Activated CD4-positive, alpha-beta memory T cell treated with anti-CD3 and anti-CD28 coated beads for 36 hours (primary cell): ENCODE results near the gene RNF151. TPM values are rescaled to one million over a fixed set of nuclear protein-coding genes. Genes with fewer than 3 reads are reported as not detected.
"Not testable (repeated sequence)": the region's sequence is repeated elsewhere in the genome, so short reads cannot be mapped to it uniquely, and the experiment has no call there.

ENCODE experiments used
- CTCF ChIA-PET: fragments of 350-600 bp; sonication (Branson Sonifier 250); formaldehyde crosslinking; loops from one replicate; lab custom pipeline; 2021; ENCODE audit warnings: antibody characterized with exemption, inconsistent platforms; lab: Charles Lee
- POLR2A ChIA-PET: fragments of 350-600 bp; sonication (Branson Sonifier 250); formaldehyde crosslinking; loops from one replicate; lab custom pipeline; 2021; ENCODE audit warnings: antibody characterized with exemption; lab: Charles Lee
- DNase-seq: peaks from one replicate; pipeline ENCODE4 v3.0.0-alpha.2; 2020
- H3K27ac Mint-ChIP-seq: one replicate; pipeline ENCODE4 v1.8.0; 2021; ENCODE audit warnings: mixed read lengths
- H3K27me3 Mint-ChIP-seq: one replicate; pipeline ENCODE4 v1.8.0; 2021; ENCODE audit warnings: mixed read lengths
- H3K36me3 Mint-ChIP-seq: one replicate; pipeline ENCODE4 v1.8.0; 2021; ENCODE audit warnings: mixed read lengths
- H3K4me1 Mint-ChIP-seq: one replicate; pipeline ENCODE4 v1.8.0; 2021; ENCODE audit warnings: low read depth, mixed read lengths
- H3K4me3 Mint-ChIP-seq: one replicate; pipeline ENCODE4 v1.8.0; 2021; ENCODE audit warnings: mild to moderate bottlenecking, mixed read lengths
- H3K9me3 Mint-ChIP-seq: one replicate; pipeline ENCODE4 v1.8.0; 2021; ENCODE audit warnings: mixed read lengths
- intact Hi-C: fragments of 100-400 bp; cut with micrococcal nuclease; formaldehyde crosslinking; loops from one replicate; pipeline ENCODE4 v1.15.1; 2023
- total RNA-seq, 2 experiments: library from RNA; stranded (reverse); gene quantifications; one replicate each; pipeline ENCODE4 v1.2.3, GENCODE V29; 2021

RNF151 gene
- total RNA-seq, 2 experiments from 2014 or later = not detected

- Mint-ChIP-seq H3K36me3 (peaks cover 47% of the 10 kb centered on the region), H3K4me3 (peak overlapping the region; percentile 92), H3K27ac (peak overlapping the region; percentile 86), H3K4me1 (peaks cover 46% of the 10 kb centered on the region)
- CTCF ChIA-PET, H3K9me3 Mint-ChIP-seq, H3K27me3 Mint-ChIP-seq, DNase-seq: not testable (repeated sequence)
- intact Hi-C loops = loop anchor here (2.0 to 5.0 kb wide), 3 partner anchors 50 to 466 kb away; partner anchors contain the start of genes CCNF, CRAMP1 and IFT140
- POLR2A ChIA-PET = interaction anchor here (0.9 to 3.3 kb wide), 6 partner anchors 9 to 193 kb away, joined by 3 to 22 read pairs (median 10); partner anchors contain the start of genes GFER, MSRB1, TBL3 and TRAF7
These were observed 4.2 kb upstream of the RNF151 start for GRCh38 chr16:1962161-1963153.

DNA sequence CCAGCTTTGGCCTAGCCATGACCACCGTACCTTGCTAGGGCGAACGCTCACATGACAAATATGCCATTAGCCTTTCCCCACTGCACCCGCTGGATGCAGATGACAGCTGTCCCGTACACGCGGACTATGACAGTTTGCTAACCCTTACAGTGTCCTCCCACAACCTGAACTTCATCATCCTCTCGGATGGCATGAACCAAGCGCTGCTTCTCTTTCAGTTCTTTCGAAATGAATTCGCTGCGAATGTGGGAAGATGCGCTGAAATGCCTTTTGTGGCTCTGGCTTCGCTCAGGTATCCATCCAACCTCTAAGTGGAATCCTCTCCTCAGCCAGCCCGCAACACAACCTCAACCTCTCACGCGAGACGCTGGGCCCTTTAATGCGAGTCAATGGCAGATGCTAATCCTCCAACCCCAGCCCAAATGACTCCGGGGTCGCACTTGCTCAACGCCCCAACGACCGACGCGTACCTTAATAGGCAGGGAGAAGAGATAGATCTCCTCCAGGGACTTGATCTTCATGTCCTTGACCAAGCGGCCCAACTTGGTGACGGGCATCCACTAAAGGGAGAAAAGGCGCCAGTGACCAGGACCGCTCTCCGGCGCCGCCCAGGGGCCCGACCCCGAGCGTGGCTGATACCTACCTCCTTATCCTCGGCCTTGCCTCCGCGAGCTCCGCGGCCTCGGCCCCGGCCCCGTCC lies 2.7 kb upstream of the RNF151 start:
- peak overlapping the region; percentile 86 for H3K27ac Mint-ChIP-seq
- peak overlapping the region; percentile 92 for H3K4me3 Mint-ChIP-seq
- no peaks in the 10 kb centered on the region for H3K27me3 Mint-ChIP-seq
- peaks cover 44% of the 10 kb centered on the region for H3K4me1 Mint-ChIP-seq
- intact Hi-C loops = loop anchor here (1.0 to 5.0 kb wide), 5 partner anchors 21 to 465 kb away; partner anchors contain the start of genes CCNF, CRAMP1, IFT140 and MSRB1
- CTCF ChIA-PET = interaction anchor here (0.6 to 1.0 kb wide), 4 partner anchors 20 to 557 kb away, joined by 3 read pairs; partner anchors contain the start of genes GFER and MSRB1
- POLR2A ChIA-PET = interaction anchor here (0.7 to 3.3 kb wide), 20 partner anchors 8 to 258 kb away, joined by 3 to 25 read pairs (median 5); partner anchors contain the start of genes EME2, GFER, MAPK8IP3 and MRPS34
- no peaks in the 10 kb centered on the region for H3K9me3 Mint-ChIP-seq
- peaks cover 47% of the 10 kb centered on the region for H3K36me3 Mint-ChIP-seq
- DNase-seq = peak; percentile 54

- H3K4me3 Mint-ChIP-seq = peak within 1 kb of the TSS; percentile 92
- intact Hi-C loops = loop anchor here (1.0 to 5.0 kb wide), 4 partner anchors 21 to 352 kb away; partner anchors contain the start of genes CRAMP1, IFT140 and MSRB1
- H3K4me1 Mint-ChIP-seq = peaks cover 41% of the 10 kb centered on the region
- ChIA-PET POLR2A (interaction anchor here (0.6 to 3.3 kb wide), 27 partner anchors 9 to 555 kb away, joined by 3 to 25 read pairs (median 4); partner anchors contain the start of genes AMDHD2, EME2, FAHD1 and GFER), CTCF (interaction anchor here (0.6 to 1.0 kb wide), 6 partner anchors 19 to 557 kb away, joined by 3 to 4 read pairs (median 3); partner anchors contain the start of genes GFER, MSRB1, NUBP2 and SPSB3)
- H3K9me3 Mint-ChIP-seq = no peaks in the 10 kb centered on the region
- H3K36me3 Mint-ChIP-seq = peaks cover 47% of the 10 kb centered on the region
- H3K27me3 Mint-ChIP-seq = no peaks in the 10 kb centered on the region
- peak; percentile 99 for DNase-seq
- peak within 1 kb of the TSS; percentile 96 for H3K27ac Mint-ChIP-seq
These were observed 1.9 kb upstream of the RNF151 start, which contains the start of gene RPS2 for GRCh38 chr16:1964506-1965395. Gene RPS2, minus strand, starts transcription at chr16:1964826. Its CDS starts 201 bp downstream, at chr16:1964625.

GRCh38 chr16:1965396-1966001 lies 1.2 kb upstream of the RNF151 start:
- peak; percentile 35 for DNase-seq
- Mint-ChIP-seq H3K4me3 (peak overlapping the region; percentile 92), H3K36me3 (peaks cover 46% of the 10 kb centered on the region), H3K4me1 (peaks cover 37% of the 10 kb centered on the region), H3K27me3 (no peaks in the 10 kb centered on the region), H3K9me3 (no peaks in the 10 kb centered on the region), H3K27ac (peak overlapping the region; percentile 96)
- ChIA-PET CTCF (interaction anchor here (0.9 to 1.4 kb wide), 2 partner anchors 38 to 183 kb away, joined by 4 to 6 read pairs; partner anchors contain the start of genes NUBP2 and SPSB3), POLR2A (interaction anchor here (0.6 to 3.3 kb wide), 21 partner anchors 8 to 555 kb away, joined by 3 to 25 read pairs (median 5); partner anchors contain the start of genes AMDHD2, EME2, GFER and MAPK8IP3)
- intact Hi-C loops = loop anchor here (2.0 kb wide), 1 partner anchor 27 kb away; no protein-coding TSS in a partner anchor

DNA sequence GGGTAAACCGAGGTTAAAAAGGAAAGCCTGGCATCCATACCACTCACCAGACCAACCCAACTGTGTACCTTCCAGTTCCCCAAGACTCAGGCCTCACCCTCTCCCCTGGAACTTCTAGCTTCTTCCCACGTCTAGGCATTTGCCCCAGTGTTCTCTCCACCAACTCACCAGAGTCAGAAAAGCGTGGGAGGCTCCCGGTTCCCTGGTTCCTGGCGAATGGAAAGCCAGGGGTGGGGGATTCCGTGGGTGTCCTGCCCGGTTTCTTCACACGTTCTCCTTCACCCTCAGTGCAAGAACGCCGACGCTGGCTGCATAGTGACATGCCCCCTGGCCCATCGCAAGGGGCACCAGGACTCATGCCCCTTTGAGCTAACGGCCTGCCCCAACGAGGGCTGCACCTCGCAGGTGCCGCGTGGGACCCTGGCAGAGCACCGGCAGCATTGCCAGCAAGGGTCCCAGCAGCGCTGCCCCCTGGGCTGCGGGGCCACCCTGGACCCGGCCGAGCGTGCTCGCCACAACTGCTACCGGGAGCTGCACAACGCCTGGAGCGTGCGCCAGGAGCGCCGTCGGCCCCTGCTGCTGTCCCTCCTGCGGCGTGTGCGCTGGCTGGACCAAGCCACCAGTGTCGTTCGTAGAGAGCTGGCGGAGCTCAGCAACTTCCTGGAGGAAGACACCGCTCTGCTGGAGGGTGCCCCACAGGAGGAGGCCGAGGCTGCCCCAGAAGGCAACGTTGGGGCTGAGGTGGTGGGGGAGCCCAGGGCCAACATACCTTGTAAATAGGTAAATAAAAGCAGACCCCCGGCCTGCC lies 1.7 kb downstream of the RNF151 start:
- intact Hi-C loops = no loop called here

GRCh38 chr16:1971796-1972489 lies 5.3 kb downstream of the RNF151 start, which contains the start of gene TBL3:
Gene TBL3, plus strand, starts transcription at chr16:1972053. Its CDS starts 112 bp downstream, at chr16:1972165.
- POLR2A ChIA-PET = interaction anchor here (0.9 to 2.5 kb wide), 10 partner anchors 9 to 189 kb away, joined by 3 to 15 read pairs (median 8); partner anchors contain the start of genes MSRB1, NDUFB10, NOXO1 and NTHL1
- no peaks in the 10 kb centered on the region for H3K9me3 Mint-ChIP-seq
- peaks cover 20% of the 10 kb centered on the region for H3K4me1 Mint-ChIP-seq
- H3K27me3 Mint-ChIP-seq = no peaks in the 10 kb centered on the region
- peak; percentile 98 for DNase-seq
- peaks cover 30% of the 10 kb centered on the region for H3K36me3 Mint-ChIP-seq
- H3K27ac Mint-ChIP-seq = peak within 1 kb of the TSS; percentile 100
- peak within 1 kb of the TSS; percentile 100 for H3K4me3 Mint-ChIP-seq
- intact Hi-C loops = no loop called here
- CTCF ChIA-PET = interaction anchor here (0.6 to 1.4 kb wide), 3 partner anchors 32 to 607 kb away, joined by 3 read pairs; no protein-coding TSS in a partner anchor

More for the DNA sequence above, 1.7 kb downstream of the RNF151 start:
- Mint-ChIP-seq H3K4me3 (no peak overlapping the region), H3K9me3 (no peaks in the 10 kb centered on the region), H3K27ac (no peak overlapping the region), H3K36me3 (peaks cover 29% of the 10 kb centered on the region), H3K4me1 (peaks cover 29% of the 10 kb centered on the region), H3K27me3 (no peaks in the 10 kb centered on the region)
- no peak for DNase-seq
- POLR2A ChIA-PET = no interaction called here
- CTCF ChIA-PET = interaction anchor here (0.8 kb wide), 1 partner anchor 172 kb away, joined by 3 read pairs; no protein-coding TSS in a partner anchor

- no peaks in the 10 kb centered on the region for H3K27me3 Mint-ChIP-seq
- no peak overlapping the region for H3K27ac Mint-ChIP-seq
- peak; percentile 35 for DNase-seq
- peaks cover 31% of the 10 kb centered on the region for H3K36me3 Mint-ChIP-seq
- POLR2A ChIA-PET = interaction anchor here (0.9 to 2.5 kb wide), 8 partner anchors 9 to 190 kb away, joined by 3 to 15 read pairs (median 9); partner anchors contain the start of genes NDUFB10, NOXO1, NUBP2 and SPSB3
- CTCF ChIA-PET = no interaction called here
- peaks cover 20% of the 10 kb centered on the region for H3K4me1 Mint-ChIP-seq
- intact Hi-C loops = no loop called here
- no peaks in the 10 kb centered on the region for H3K9me3 Mint-ChIP-seq
- peak overlapping the region; percentile 100 for H3K4me3 Mint-ChIP-seq
These were observed 5.8 kb downstream of the RNF151 start for GRCh38 chr16:1972490-1972877.

GRCh38 chr16:1973461-1974156 lies 7.0 kb downstream of the RNF151 start:
- intact Hi-C loops = no loop called here
- ChIA-PET CTCF (no interaction called here), POLR2A (interaction anchor here (1.0 kb wide), 1 partner anchor 8 kb away, joined by 4 read pairs; the partner anchor contains the start of gene RPS2)
- Mint-ChIP-seq H3K27ac (no peak overlapping the region), H3K4me3 (peak overlapping the region; percentile 20), H3K27me3 (no peaks in the 10 kb centered on the region), H3K9me3 (no peaks in the 10 kb centered on the region), H3K36me3 (peaks cover 35% of the 10 kb centered on the region), H3K4me1 (peaks cover 20% of the 10 kb centered on the region)
- no peak for DNase-seq
